Measurements from ENCODE around the gene PPP2R5C.

PPP2R5C gene

GRCh38 chr14:101873076-101873825 lies 111.7 kb downstream of the PPP2R5C start:
- no peak for TF ChIP-seq CTCF (IDR thresholded peaks at IDR 0.05; ENCODE audit: low read depth, low read length)
- no peak for DNase-seq
- Histone ChIP-seq H3K4me3 (ENCODE audit: low read depth, low read length) (no peak overlapping the region), H3K27me3 (ENCODE audit: insufficient read depth, low read depth, severe bottlenecking) (no peaks in the 10 kb centered on the region), H3K36me3 (peaks cover under 1% of the 10 kb centered on the region; the same call in 1 of the 2 replicates), H3K9me3 (ENCODE audit: severe bottlenecking) (no peaks in the 10 kb centered on the region), H3K27ac (no peak overlapping the region)

DNA sequence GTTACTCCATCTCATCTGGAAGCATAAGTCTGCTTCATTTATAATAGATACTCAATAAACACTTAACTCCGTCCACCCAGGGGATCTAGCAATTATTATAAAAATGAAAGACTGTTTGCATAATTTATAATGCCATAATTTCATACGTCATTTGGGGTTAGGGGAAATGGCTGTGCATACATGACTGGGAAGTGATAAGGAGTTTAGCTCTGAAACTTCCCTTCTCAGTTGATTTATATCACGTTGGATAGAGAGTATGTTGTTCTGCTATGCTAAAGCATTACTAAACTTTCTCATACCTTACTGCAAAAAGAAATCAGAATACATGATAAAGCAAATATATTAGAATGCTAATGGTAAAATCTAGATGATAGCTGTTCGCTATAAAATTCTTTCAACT lies 112.5 kb downstream of the PPP2R5C start:
- no peaks in the 10 kb centered on the region for H3K27me3 ChIP-seq (ENCODE audit: insufficient read depth, low read depth, severe bottlenecking)
- no peak overlapping the region for H3K27ac ChIP-seq
- TF ChIP-seq CTCF (IDR thresholded peaks at IDR 0.05; ENCODE audit: low read depth, low read length), result no peak
- H3K36me3 ChIP-seq, result peaks cover 6% of the 10 kb centered on the region; the same call in 1 of the 2 replicates
- no peak for DNase-seq
- no peaks in the 10 kb centered on the region for H3K9me3 ChIP-seq (ENCODE audit: severe bottlenecking)
- no peak overlapping the region for H3K4me3 ChIP-seq (ENCODE audit: low read depth, low read length)

GRCh38 chr14:101875041-101875726 lies 113.7 kb downstream of the PPP2R5C start:
- Histone ChIP-seq H3K4me3 (ENCODE audit: low read depth, low read length) (no peak overlapping the region), H3K9me3 (ENCODE audit: severe bottlenecking) (no peaks in the 10 kb centered on the region), H3K36me3 (peaks cover 6% of the 10 kb centered on the region; the same call in 1 of the 2 replicates), H3K27ac (no peak overlapping the region), H3K27me3 (ENCODE audit: insufficient read depth, low read depth, severe bottlenecking) (no peaks in the 10 kb centered on the region)
- DNase-seq, result no peak
- TF ChIP-seq CTCF (IDR thresholded peaks at IDR 0.05; ENCODE audit: low read depth, low read length), result no peak

DNA sequence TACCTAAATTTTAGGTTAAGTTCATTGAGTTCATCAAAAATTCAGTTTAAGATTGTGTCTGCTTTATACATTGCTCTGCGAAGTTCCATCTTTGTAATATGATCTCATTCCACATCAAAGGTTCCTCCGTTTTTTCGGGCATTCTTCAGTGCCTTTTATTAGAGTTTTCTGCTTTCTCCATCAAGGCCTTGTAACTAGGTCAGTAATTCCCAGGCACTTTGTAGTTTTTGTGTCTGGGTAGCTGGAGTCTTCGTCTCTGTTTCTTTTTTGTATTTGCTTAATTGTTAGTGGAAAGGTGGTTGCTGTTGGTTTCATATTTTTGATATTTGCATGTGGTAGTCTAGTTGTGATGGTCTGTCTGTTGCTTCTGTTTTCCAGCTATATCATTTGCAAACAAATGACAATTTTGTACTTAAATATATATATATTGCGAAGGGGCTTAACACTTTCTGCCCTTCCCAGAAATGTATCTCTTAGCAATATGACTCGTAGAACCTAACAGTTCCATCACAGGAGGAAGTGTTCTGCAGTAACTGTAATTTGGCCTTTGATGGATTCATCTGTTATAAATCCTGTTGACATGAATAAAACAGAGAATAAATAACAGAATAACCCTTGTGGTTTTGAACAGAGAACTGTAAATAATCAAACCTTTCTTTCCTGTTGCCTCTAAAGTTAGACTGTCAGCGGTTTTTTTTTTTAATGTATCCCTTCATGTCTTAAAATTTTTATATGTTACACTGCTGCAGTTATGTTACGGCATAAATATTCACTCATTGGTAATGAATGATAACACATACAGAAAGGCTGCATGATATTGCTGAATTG lies 114.4 kb downstream of the PPP2R5C start:
- no peak for TF ChIP-seq CTCF (IDR thresholded peaks at IDR 0.05; ENCODE audit: low read depth, low read length)
- no peaks in the 10 kb centered on the region for H3K9me3 ChIP-seq (ENCODE audit: severe bottlenecking)
- no peak overlapping the region for H3K27ac ChIP-seq
- no peaks in the 10 kb centered on the region for H3K27me3 ChIP-seq (ENCODE audit: insufficient read depth, low read depth, severe bottlenecking)
- DNase-seq, result no peak
- H3K36me3 ChIP-seq, result peaks cover 6% of the 10 kb centered on the region; the same call in 1 of the 2 replicates
- no peak overlapping the region for H3K4me3 ChIP-seq (ENCODE audit: low read depth, low read length)

DNA sequence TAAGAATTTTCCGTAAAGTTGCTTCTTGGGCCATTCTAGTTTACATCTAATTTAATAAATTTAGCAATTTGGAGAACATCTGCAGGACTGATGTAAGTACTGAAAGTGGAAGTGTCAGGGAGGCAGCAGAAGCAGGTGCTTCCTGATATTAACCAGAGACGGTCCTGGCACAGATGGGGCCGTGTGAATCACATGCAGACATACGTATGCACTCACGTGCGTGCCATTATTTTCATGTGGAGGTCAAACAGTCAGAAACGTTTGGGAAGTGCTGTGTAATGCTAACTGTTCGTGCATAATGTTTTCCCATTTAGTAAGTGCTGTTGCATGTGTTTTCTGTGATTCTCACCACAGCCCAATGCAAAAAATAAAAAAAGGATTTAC lies 115.0 kb downstream of the PPP2R5C start:
- H3K27me3 ChIP-seq (ENCODE audit: insufficient read depth, low read depth, severe bottlenecking), result no peaks in the 10 kb centered on the region
- no peak for TF ChIP-seq CTCF (IDR thresholded peaks at IDR 0.05; ENCODE audit: low read depth, low read length)
- H3K9me3 ChIP-seq (ENCODE audit: severe bottlenecking), result no peaks in the 10 kb centered on the region
- H3K4me3 ChIP-seq (ENCODE audit: low read depth, low read length), result no peak overlapping the region
- peaks cover 7% of the 10 kb centered on the region for H3K36me3 ChIP-seq
- H3K27ac ChIP-seq, result no peak overlapping the region
- DNase-seq, result no peak
